ENCODE measurements around the gene MRPS2.

MRPS2 gene

GRCh38 chr9:135480940-135481310, 19.6 kb upstream of the MRPS2 start:
- DNase-seq = no peak

- no peak for DNase-seq
Measured at GRCh38 chr9:135482015-135482754, 18.3 kb upstream of the MRPS2 start.

GRCh38 chr9:135484460-135485277, 15.8 kb upstream of the MRPS2 start:
- DNase-seq = no peak

- DNase-seq = no peak
Measured at GRCh38 chr9:135485385-135485784, 15.1 kb upstream of the MRPS2 start.

- no peak for DNase-seq
Measured at GRCh38 chr9:135485832-135486231, 14.7 kb upstream of the MRPS2 start.

- DNase-seq = no peak
Measured at GRCh38 chr9:135486267-135487065, 14.0 kb upstream of the MRPS2 start.

GRCh38 chr9:135487281-135488012, 13.0 kb upstream of the MRPS2 start:
- DNase-seq = no peak

- DNase-seq = no peak
Measured at GRCh38 chr9:135488013-135488330, 12.5 kb upstream of the MRPS2 start.

GRCh38 chr9:135488527-135488926, 12.0 kb upstream of the MRPS2 start:
- DNase-seq = no peak

- DNase-seq = no peak
Measured at GRCh38 chr9:135489188-135489906, 11.1 kb upstream of the MRPS2 start.

- DNase-seq = no peak
Measured at GRCh38 chr9:135490166-135490870, 10.2 kb upstream of the MRPS2 start.

- DNase-seq = no peak
Measured at GRCh38 chr9:135490980-135491464, 9.5 kb upstream of the MRPS2 start.

GRCh38 chr9:135491764-135492163, 8.7 kb upstream of the MRPS2 start:
- DNase-seq = no peak

GRCh38 chr9:135492886-135493669, 7.4 kb upstream of the MRPS2 start:
- no peak for DNase-seq

GRCh38 chr9:135494791-135495559, 5.5 kb upstream of the MRPS2 start:
- no peak for DNase-seq

GRCh38 chr9:135498381-135499126, 1.9 kb upstream of the MRPS2 start:
- DNase-seq = no peak

GRCh38 chr9:135499326-135500070, 984 bp upstream of the MRPS2 start:
- peak; percentile 77 to 79 for DNase-seq

GRCh38 chr9:135500071-135500524, 384 bp upstream of the MRPS2 start:
- DNase-seq = peak in 1 of 2 experiments; percentile 50
